Suprapubic skin (tissue), 4 donors: ENCODE results near the gene OSER1. TPM values are rescaled to one million over a fixed set of nuclear protein-coding genes. Genes with fewer than 3 reads are reported as not detected.

ENCODE experiments used
- DNase-seq, 2 donors: peaks; one replicate each; pipeline ENCODE4 v3.0.0-alpha.2; 2019; ENCODE audit warnings: low spot score in 2 of 2
- H3K27ac ChIP-seq: fragments of 200-600 bp; sonication (generic); one replicate; pipeline ENCODE4 v1.5.1; 2019
- H3K27me3 ChIP-seq: fragments of 200-600 bp; sonication (generic); one replicate; pipeline ENCODE4 v1.5.1; 2019
- H3K36me3 ChIP-seq: fragments of 200-600 bp; sonication (generic); one replicate; pipeline ENCODE4 v1.5.1; 2019
- H3K4me1 ChIP-seq: fragments of 200-600 bp; sonication (generic); one replicate; pipeline ENCODE4 v1.5.1; 2019
- H3K4me3 ChIP-seq: fragments of 200-600 bp; sonication (generic); one replicate; pipeline ENCODE4 v1.5.1; 2019; ENCODE audit warnings: mild to moderate bottlenecking
- H3K9me3 ChIP-seq: fragments of 200-600 bp; sonication (generic); one replicate; pipeline ENCODE4 v1.5.1; 2019
- CTCF ChIP-seq, 2 donors: fragments of 200-600 bp in 1 of 2; fragments of 450-650 bp in 1 of 2; sonication (generic) in 1 of 2; IDR thresholded peaks; one replicate each; pipeline ENCODE4 v1.5.1; 2016 to 2019; ENCODE audit warnings: antibody characterized with exemption in 2 of 2, mild to moderate bottlenecking in 1 of 2, moderate library complexity in 1 of 2
- EP300 ChIP-seq: sonication (generic); formaldehyde crosslinking; IDR thresholded peaks from one replicate; pipeline ENCODE4 v1.6.1; 2017; ENCODE audit warnings: antibody characterized with exemption
- POLR2A ChIP-seq, 2 donors: fragments of 450-650 bp; IDR thresholded peaks; one replicate each; pipeline ENCODE4 v1.6.1; 2017; ENCODE audit warnings: antibody characterized with exemption in 2 of 2, mild to moderate bottlenecking in 2 of 2, moderate library complexity in 2 of 2
- POLR2AphosphoS5 ChIP-seq, 3 donors: sonication (generic); formaldehyde crosslinking; IDR thresholded peaks; one replicate each; pipeline ENCODE4 v1.6.1; 2017; ENCODE audit warnings: antibody characterized with exemption in 3 of 3
- WGBS: methylation state at CpG from one replicate; pipeline ENCODE4 v1.1.5; 2018; 5-methylcytosine and 5-hydroxymethylcytosine counted together
- total RNA-seq, 4 donors: library from RNA; depleted of rRNA; stranded (reverse); fragments of >200 nt; gene quantifications; one replicate each; pipeline ENCODE4 v1.1.0, GENCODE V29; 2016

OSER1 gene
- total RNA-seq, 4 donors from 2014 or later: 34.2 to 51.6 (median 41.3) TPM

GRCh38 chr20:44251284-44251683, 40.7 kb upstream of the OSER1 start:
- 74% methylated on average over 3 of the region's 4 CpGs for WGBS
- peaks cover 12% of the 10 kb centered on the region for H3K4me1 ChIP-seq
- H3K27ac ChIP-seq: no peak overlapping the region
- no peak for TF ChIP-seq CTCF (IDR thresholded peaks at IDR 0.05)
- no peak for TF ChIP-seq EP300
- TF ChIP-seq POLR2AphosphoS5 (IDR thresholded peaks at IDR 0.05): no peak
- TF ChIP-seq POLR2A (IDR thresholded peaks at IDR 0.05): no peak
- no peaks in the 10 kb centered on the region for H3K36me3 ChIP-seq
- DNase-seq: no peak
- H3K4me3 ChIP-seq: no peak overlapping the region
- H3K9me3 ChIP-seq: no peaks in the 10 kb centered on the region
- peaks cover 20% of the 10 kb centered on the region for H3K27me3 ChIP-seq

- no peak overlapping the region for H3K4me3 ChIP-seq
- no peaks in the 10 kb centered on the region for H3K9me3 ChIP-seq
- TF ChIP-seq EP300 (no peak), POLR2A (IDR thresholded peaks at IDR 0.05) (no peak), POLR2AphosphoS5 (IDR thresholded peaks at IDR 0.05) (no peak), CTCF (IDR thresholded peaks at IDR 0.05) (no peak)
- DNase-seq: no peak
- no peaks in the 10 kb centered on the region for H3K36me3 ChIP-seq
- H3K27me3 ChIP-seq: peaks cover 20% of the 10 kb centered on the region
- peaks cover 12% of the 10 kb centered on the region for H3K4me1 ChIP-seq
- 44% methylated on average over 3 of the region's 3 CpGs for WGBS
- H3K27ac ChIP-seq: no peak overlapping the region
These were observed 37.8 kb upstream of the OSER1 start for GRCh38 chr20:44248410-44248759.

- Histone ChIP-seq H3K4me3 (peak overlapping the region; percentile 37), H3K27ac (no peak overlapping the region), H3K27me3 (peaks cover 20% of the 10 kb centered on the region), H3K4me1 (peaks cover 12% of the 10 kb centered on the region), H3K9me3 (no peaks in the 10 kb centered on the region), H3K36me3 (no peaks in the 10 kb centered on the region)
- no peak for DNase-seq
- 8% methylated on average over 27 of the region's 31 CpGs for WGBS
- TF ChIP-seq POLR2AphosphoS5 (IDR thresholded peaks at IDR 0.05) (no peak), POLR2A (IDR thresholded peaks at IDR 0.05) (no peak), EP300 (no peak), CTCF (IDR thresholded peaks at IDR 0.05) (no peak)
These were observed 37.2 kb upstream of the OSER1 start for GRCh38 chr20:44247586-44248409.

GRCh38 chr20:44247131-44247571, 36.6 kb upstream of the OSER1 start, which contains the start of gene GDAP1L1:
Gene GDAP1L1, plus strand, starts transcription at chr20:44247308. Its CDS starts 27 bp downstream, at chr20:44247335.
- TF ChIP-seq EP300: no peak
- Histone ChIP-seq H3K9me3 (no peaks in the 10 kb centered on the region), H3K27ac (no peak within 1 kb of the TSS), H3K4me3 (peak within 1 kb of the TSS; percentile 37), H3K27me3 (peaks cover 20% of the 10 kb centered on the region), H3K4me1 (peaks cover 12% of the 10 kb centered on the region), H3K36me3 (no peaks in the 10 kb centered on the region)
- no peak for DNase-seq
- 0% methylated on average over 1 of the region's 32 CpGs for WGBS

- TF ChIP-seq EP300 (no peak), POLR2A (IDR thresholded peaks at IDR 0.05) (no peak), CTCF (IDR thresholded peaks at IDR 0.05) (no peak), POLR2AphosphoS5 (IDR thresholded peaks at IDR 0.05) (no peak)
- Histone ChIP-seq H3K9me3 (no peaks in the 10 kb centered on the region), H3K36me3 (no peaks in the 10 kb centered on the region), H3K27ac (no peak overlapping the region), H3K27me3 (peaks cover 20% of the 10 kb centered on the region), H3K4me1 (peaks cover 12% of the 10 kb centered on the region), H3K4me3 (no peak overlapping the region)
- no peak for DNase-seq
- WGBS: 72% methylated on average over 4 of the region's 4 CpGs
These were observed 35.4 kb upstream of the OSER1 start for GRCh38 chr20:44245977-44246376.
